SK-N-MC (cell line): ENCODE data around the gene MXRA8.
A peak's percentile ranks its signal among the peaks of the same experiment; 100 is the strongest.

ENCODE experiments used
- EZH2 ChIP-seq: fragments of 200-600 bp; sonication (generic); IDR thresholded peaks from one replicate; pipeline ENCODE4 v1.6.1; 2017; ENCODE audit warnings: antibody characterized with exemption
- POLR2AphosphoS5 ChIP-seq: IDR thresholded peaks from 2 replicates; pipeline ENCODE4 v1.6.1; 2012; ENCODE audit warnings: mild to moderate bottlenecking, low read depth, low read length, borderline replicate concordance

GRCh38 chr1:1361233-1361981 lies 3.1 kb upstream of the MXRA8 start:
- TF ChIP-seq POLR2AphosphoS5 (peak; percentile 36; the same call in 1 of the 2 replicates), EZH2 (no peak)
